Measurements from ENCODE around the gene DNAJC1. TPM values are rescaled to one million over a fixed set of nuclear protein-coding genes. Genes with fewer than 3 reads are reported as not detected.

Gene DNAJC1
- total RNA-seq, 4 donors from 2014 or later = 22.8 to 101 (median 49.4) TPM

DNA sequence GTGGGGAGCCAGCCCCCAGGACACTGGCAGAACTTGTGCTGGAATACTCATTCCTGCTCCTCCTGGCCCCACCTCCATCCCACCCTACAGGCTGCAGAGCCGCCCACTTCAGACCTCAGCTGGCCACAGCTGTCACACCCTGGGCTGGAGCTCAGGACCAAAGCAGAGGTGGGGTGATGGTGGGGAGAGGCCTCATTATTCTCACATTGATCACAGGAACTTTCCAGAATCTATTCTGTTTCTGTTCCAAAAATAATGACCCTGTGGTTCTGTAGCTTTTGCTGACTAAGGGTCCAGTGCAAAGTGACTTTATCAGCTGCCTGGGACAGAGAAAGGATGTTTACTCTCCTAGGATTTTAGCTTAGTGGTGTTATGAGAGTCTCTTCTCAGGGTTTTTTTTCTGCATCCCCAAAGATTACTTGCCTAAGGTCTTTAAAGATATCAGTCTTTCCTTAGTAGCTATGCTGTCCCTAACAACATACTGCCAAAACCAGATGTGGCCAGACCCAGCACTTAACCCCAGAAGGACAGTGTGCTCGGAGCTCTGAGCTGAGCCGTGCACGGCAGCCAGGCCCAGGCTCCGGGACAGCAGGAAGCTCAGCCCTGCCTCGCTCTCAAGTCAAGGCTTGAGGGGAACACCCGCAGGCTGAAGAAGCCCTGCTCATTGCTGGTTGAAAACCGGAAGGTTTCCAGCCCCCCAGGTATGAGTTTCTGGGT lies 246.2 kb downstream of the DNAJC1 start:
- no peak for DNase-seq (ENCODE audit: low spot score in 2 of 2)
- TF ChIP-seq, protein P1, sequence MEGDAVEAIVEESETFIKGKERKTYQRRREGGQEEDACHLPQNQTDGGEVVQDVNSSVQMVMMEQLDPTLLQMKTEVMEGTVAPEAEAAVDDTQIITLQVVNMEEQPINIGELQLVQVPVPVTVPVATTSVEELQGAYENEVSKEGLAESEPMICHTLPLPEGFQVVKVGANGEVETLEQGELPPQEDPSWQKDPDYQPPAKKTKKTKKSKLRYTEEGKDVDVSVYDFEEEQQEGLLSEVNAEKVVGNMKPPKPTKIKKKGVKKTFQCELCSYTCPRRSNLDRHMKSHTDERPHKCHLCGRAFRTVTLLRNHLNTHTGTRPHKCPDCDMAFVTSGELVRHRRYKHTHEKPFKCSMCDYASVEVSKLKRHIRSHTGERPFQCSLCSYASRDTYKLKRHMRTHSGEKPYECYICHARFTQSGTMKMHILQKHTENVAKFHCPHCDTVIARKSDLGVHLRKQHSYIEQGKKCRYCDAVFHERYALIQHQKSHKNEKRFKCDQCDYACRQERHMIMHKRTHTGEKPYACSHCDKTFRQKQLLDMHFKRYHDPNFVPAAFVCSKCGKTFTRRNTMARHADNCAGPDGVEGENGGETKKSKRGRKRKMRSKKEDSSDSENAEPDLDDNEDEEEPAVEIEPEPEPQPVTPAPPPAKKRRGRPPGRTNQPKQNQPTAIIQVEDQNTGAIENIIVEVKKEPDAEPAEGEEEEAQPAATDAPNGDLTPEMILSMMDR (IDR thresholded peaks at IDR 0.05) = no peak
- no peak for TF ChIP-seq POLR2A (IDR thresholded peaks at IDR 0.05)
- WGBS, 2 donors = 72 to 74% methylated on average over 8 of the region's 8 CpGs
- H3K4me3 ChIP-seq (ENCODE audit: low read depth, poor library complexity, severe bottlenecking) = no peak overlapping the region
- intact Hi-C loops (cut with DNase I; ENCODE audit: low total_unique reads) = no loop called here

DNA sequence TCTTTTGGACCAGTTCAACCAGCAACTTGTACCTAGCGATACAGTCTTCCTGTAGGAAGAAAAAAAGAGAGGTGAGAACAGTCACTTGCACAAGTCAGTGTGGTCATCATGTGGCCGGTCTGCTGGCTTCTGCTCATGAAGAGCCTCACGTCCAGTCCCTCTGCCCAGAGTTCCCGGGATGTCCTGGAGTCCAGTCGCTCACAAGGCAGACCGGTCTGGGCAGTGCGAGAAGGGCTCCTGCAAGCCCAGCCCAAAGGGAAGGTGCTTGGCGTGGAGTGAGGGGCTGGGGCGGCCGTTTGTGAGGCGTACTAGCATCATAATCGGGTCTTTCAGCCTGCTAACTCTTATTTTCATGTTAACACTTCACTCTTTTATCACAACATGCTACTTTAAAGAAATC lies 246.8 kb downstream of the DNAJC1 start:
- peak in 1 of 2 donors; percentile 79 for DNase-seq (ENCODE audit: low spot score in 2 of 2)
- WGBS, 2 donors = 94% methylated on average over 12 of the region's 12 CpGs
- no peak for TF ChIP-seq POLR2A (IDR thresholded peaks at IDR 0.05)
- TF ChIP-seq, protein P1 (IDR thresholded peaks at IDR 0.05) = no peak
- intact Hi-C loops (cut with DNase I; ENCODE audit: low total_unique reads) = no loop called here
- no peak overlapping the region for H3K4me3 ChIP-seq (ENCODE audit: low read depth, poor library complexity, severe bottlenecking)

DNA sequence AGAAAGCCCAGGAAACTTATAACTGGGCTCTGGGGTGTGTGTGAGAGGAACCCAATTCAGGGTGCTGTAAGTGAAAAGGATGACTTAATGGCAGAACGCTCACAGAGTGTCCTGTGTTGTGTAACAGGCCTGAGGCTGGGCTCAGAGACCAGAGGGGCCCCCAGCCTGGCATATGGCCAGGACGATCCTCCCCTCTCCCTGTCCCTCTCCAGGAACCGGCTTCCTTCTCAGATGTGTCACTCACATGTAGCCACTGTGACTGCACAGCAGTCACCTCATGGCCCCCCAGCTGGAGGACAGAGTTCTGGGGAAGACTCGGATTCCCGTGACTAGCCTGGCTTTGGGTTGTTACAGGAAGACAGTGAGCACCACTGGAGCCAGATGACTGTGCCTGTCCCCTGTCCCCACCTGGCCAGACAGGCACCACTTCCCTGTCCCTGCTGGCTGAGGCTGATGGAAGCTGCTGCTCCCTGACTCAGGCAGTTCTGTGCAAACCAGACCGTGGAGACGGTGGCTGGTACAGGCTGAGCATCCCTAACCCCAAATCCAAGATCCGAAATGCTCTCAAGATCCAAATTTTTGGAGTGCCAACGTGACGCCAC lies 249.0 kb downstream of the DNAJC1 start:
- WGBS, 2 donors = 83 to 87% methylated on average over 9 of the region's 10 CpGs
- peak in 1 of 2 donors; percentile 81 for DNase-seq (ENCODE audit: low spot score in 2 of 2)
- H3K4me3 ChIP-seq (ENCODE audit: low read depth, poor library complexity, severe bottlenecking) = no peak overlapping the region
- TF ChIP-seq POLR2A (IDR thresholded peaks at IDR 0.05) = no peak
- TF ChIP-seq, protein P1 (IDR thresholded peaks at IDR 0.05) = no peak
- intact Hi-C loops (cut with DNase I; ENCODE audit: low total_unique reads) = no loop called here

DNA sequence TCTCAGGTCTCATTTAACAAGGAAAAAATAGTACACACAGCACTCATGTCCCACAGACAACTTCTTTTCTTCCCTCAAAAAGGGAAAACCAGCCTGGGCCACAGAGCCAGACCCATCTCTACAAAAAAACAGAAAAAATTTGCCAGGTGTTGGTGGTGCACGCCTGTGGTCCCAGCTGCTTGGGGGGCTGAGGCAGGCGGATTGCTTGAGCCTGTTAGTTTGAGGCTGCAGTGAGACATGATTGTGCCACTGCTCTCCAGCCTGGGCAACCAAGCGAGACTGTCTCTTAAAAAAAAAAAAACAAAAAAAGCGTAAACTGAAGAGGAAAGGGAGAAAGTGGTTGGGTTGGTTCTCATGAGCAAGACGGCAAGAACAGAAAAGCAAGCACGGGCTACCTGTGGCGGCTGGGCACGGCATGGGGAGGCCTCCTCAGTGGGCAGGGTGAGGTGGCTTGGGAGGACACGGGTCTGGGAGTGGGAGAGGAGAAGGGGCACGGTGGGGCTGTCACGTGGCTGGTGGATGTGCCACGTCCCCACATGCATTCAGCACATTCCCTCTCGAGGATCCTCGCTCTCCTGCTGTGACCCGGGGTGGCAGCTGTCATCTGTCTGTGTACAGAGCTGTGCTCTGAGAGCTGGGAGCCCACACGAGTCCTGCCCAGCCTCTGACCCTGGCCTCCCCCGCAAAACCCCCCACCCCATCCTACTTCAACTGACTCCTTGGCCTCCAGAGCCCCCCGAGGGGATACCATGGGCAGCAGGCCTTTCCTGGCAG lies 249.8 kb downstream of the DNAJC1 start:
- peak in 1 of 2 donors; percentile 83 for DNase-seq (ENCODE audit: low spot score in 2 of 2)
- no peak overlapping the region for H3K4me3 ChIP-seq (ENCODE audit: low read depth, poor library complexity, severe bottlenecking)
- TF ChIP-seq POLR2A (IDR thresholded peaks at IDR 0.05) = no peak
- TF ChIP-seq, protein P1 (IDR thresholded peaks at IDR 0.05) = no peak
- 87 to 90% methylated on average over 18 of the region's 18 CpGs for WGBS, 2 donors
- intact Hi-C loops (cut with DNase I; ENCODE audit: low total_unique reads) = no loop called here

DNA sequence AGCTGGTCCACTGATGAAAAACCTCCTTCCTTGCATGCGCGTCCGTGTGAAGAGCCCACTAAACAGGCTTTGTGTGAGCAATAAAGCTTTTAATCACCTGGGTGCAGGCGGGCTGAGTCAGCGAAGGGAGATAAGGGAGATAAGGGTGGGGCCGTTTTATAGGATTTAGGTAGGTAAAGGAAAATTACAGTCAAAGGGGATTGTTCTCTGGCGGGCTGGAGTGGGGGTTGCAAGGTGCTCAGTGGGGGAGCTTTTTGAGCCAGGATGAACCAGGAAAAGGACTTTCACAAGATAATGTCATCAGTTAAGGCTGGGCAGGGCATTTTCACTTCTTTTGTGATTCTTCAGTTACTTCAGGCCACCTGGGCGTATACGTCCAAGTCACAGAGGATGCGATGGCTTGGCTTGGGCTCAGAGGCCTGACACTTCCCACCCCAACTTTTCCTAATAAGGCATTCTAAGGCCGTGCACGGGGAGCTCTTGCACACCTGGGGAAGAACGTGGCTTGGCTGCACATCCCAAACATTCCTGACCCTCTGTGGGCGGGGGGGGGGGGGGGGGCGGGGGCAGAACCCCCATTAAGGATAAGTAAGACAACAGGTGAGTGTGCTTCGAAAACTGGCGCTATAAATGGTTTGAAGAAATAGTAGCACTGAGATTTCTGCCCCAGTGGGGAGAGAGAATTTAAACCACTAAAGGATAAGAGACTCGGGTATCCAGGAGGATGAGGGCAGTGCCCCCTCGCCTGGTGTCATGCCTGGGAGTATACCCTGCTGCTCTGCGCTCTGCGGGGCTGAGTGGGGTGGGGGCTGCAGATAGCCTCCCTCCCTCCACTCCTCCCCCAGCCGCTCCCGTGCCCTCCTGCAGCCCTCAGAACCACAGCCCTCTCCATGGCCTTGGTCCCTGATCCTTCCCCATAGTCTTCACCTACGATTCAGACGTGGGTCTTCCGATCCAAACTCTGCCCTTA lies 251.9 kb downstream of the DNAJC1 start:
- intact Hi-C loops (cut with DNase I; ENCODE audit: low total_unique reads) = no loop called here
- no peak for DNase-seq (ENCODE audit: low spot score in 2 of 2)
- 64 to 66% methylated on average over 25 of the region's 26 CpGs for WGBS, 2 donors
- H3K4me3 ChIP-seq (ENCODE audit: low read depth, poor library complexity, severe bottlenecking) = no peak overlapping the region
- TF ChIP-seq POLR2A (IDR thresholded peaks at IDR 0.05) = no peak
- TF ChIP-seq, protein P1 (IDR thresholded peaks at IDR 0.05) = no peak

Measured in lower leg skin (tissue), 4 donors.